NB4 (cell line): ENCODE measurements around the gene ADAM8.

Experiments used
- DNase-seq: peaks from one replicate; pipeline ENCODE4 v3.0.0; 2010; ENCODE audit warnings: low read depth
- H3K4me3 ChIP-seq: one replicate; pipeline ENCODE4 v1.5.1; 2011; ENCODE audit warnings: mild to moderate bottlenecking, low read depth, low read length, moderate library complexity
- CTCF ChIP-seq: IDR thresholded peaks from one replicate; pipeline ENCODE4 v1.5.1; 2012; ENCODE audit warnings: low read depth, low read length
- MAX ChIP-seq: IDR thresholded peaks from 2 replicates; pipeline ENCODE4 v1.6.1; 2011; ENCODE audit warnings: low read depth, low read length
- MYC ChIP-seq: IDR thresholded peaks from 2 replicates; pipeline ENCODE4 v1.6.1; 2011; ENCODE audit warnings: low read depth, low read length
- POLR2A ChIP-seq: IDR thresholded peaks from 2 replicates; pipeline ENCODE4 v1.6.1; 2011; ENCODE audit warnings: mild to moderate bottlenecking; ENCODE audit not compliant: insufficient read length; ENCODE audit errors: extremely low read depth

The ADAM8 gene

GRCh38 chr10:133249975-133250754 lies 26.5 kb downstream of the ADAM8 start:
- H3K4me3 ChIP-seq, result no peak overlapping the region
- TF ChIP-seq MYC (no peak), CTCF (no peak), POLR2A (no peak), MAX (no peak)
- no peak for DNase-seq

GRCh38 chr10:133249094-133249780 lies 27.4 kb downstream of the ADAM8 start:
- H3K4me3 ChIP-seq, result no peak overlapping the region
- no peak for DNase-seq
- no peak for TF ChIP-seq MYC
- TF ChIP-seq MAX, result no peak
- TF ChIP-seq CTCF, result no peak
- no peak for TF ChIP-seq POLR2A

- DNase-seq, result no peak
- no peak for TF ChIP-seq CTCF
- no peak for TF ChIP-seq POLR2A
- no peak for TF ChIP-seq MAX
- no peak for TF ChIP-seq MYC
- no peak overlapping the region for H3K4me3 ChIP-seq
Observed at GRCh38 chr10:133248334-133248715, 28.3 kb downstream of the ADAM8 start.

- TF ChIP-seq MAX (no peak), POLR2A (no peak), MYC (no peak), CTCF (no peak)
- no peak overlapping the region for H3K4me3 ChIP-seq
- DNase-seq, result no peak
Observed at GRCh38 chr10:133247681-133248333, 28.9 kb downstream of the ADAM8 start.

GRCh38 chr10:133246236-133246626 lies 30.4 kb downstream of the ADAM8 start:
- no peak overlapping the region for H3K4me3 ChIP-seq
- DNase-seq, result no peak
- TF ChIP-seq MYC, result no peak
